ENCODE data around the gene CSRP2. TPM values are rescaled to one million over a fixed set of nuclear protein-coding genes. Genes with fewer than 3 reads are reported as not detected.

Gene CSRP2
- polyA plus RNA-seq, 4 donors, result 76.0 to 107 (median 87.4) TPM

DNA sequence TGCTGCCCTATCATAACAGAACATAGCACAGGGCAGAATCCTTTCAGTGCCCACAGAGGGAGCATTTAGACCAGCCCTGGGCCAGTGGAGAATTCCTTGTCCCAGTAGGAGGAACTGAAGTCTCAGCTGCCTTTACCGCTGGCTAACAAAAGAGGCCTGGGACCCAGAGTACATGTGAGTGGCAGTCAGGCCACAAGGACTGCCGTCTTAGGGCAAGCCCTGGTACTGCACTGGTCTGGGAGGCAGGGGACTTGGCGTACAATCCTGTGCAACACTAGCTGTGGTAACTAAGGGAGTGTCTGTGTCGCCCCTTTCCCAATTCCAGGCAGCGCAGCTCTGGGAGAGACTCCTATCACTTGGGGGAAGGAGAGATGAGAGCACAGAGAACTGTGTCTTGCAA lies 17.0 kb upstream of the CSRP2 start:
- DNase-seq (ENCODE audit: low read depth in 4 of 4, low spot score in 2 of 4), result no peak

DNA sequence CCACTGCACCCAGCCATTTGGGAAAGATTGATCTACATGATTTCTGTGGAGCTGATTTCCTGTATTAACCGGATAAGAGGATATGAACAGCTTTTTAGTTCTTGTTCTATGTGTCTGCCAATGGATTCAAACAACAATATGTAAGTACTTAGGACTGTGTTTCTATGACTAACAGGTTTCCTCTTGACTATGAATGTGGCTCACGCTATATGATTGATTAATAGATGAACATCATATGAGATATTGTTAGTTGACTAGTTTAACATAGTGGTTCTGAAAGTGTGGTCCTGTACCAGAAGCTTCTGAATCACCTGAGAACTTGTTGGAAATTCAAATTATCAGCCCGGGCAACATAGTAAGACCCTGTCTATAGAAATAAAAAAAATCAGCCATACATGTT lies 12.8 kb upstream of the CSRP2 start:
- no peak for DNase-seq (ENCODE audit: low read depth in 4 of 4, low spot score in 2 of 4)

DNA sequence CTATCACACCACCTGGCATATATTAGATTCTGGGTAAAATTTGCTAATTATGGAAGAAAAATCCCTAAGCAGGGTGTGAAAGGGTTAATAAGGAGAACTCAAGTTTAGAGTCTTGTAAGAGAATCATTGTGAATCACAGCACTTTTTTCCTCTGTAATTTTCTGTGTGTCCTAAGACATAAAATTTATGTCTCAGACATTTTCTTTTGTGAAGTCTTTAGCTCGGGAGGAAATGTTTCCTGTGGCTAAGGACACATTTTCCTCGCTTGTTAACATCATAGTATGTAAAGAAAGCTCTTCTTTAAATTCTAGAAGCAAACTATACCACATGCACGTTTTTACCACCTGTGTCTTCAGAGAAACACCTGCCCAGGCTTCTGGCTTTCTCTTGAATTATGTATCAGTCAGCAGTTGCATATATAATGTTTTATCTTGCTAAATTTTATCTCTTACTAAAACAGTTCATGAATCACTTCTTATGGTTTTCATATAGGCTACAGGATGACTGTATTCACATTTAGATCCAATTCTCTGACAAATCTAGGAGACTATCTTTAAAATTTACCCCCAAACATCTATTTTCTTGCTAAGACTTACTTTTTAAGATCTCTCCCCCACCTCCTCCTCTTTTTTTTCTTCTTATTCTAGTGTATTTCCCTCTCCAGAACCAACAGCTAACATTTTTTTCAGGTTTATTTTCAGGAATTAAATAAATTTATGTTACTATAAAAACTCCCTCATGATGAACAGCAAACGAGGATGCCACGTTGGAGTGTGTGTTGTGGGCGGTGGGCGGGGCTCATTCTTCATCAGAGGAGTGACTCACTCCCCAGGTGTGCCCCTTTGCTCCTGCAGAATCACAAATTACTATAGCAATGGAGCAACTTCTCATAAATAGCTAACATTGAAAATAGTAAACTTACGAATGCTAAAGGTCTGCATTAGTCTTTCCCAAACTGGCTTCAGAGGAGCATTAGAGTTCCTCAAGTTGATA lies 11.6 kb upstream of the CSRP2 start:
- DNase-seq (ENCODE audit: low read depth in 4 of 4, low spot score in 2 of 4), result no peak

DNA sequence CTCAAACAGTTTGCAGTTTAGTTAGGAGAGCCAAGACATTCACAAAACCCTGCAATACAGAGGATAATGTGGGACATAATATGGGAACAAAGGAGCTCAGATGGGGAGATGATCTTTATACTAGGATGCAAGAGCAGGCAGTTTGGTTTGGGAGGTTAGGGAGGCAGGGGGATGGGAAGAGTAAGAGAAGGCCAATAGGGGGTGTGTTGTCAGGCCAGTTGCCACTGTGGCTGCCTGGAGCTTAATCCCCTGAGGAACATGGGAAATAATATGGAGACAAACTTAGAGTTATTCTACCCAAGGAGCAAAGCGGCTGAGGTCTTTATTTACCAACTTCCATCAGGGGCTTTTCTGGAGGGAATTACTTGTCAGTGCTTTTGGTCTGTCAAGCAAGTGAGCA lies 10.0 kb upstream of the CSRP2 start:
- no peak for DNase-seq (ENCODE audit: low read depth in 4 of 4, low spot score in 2 of 4)

DNA sequence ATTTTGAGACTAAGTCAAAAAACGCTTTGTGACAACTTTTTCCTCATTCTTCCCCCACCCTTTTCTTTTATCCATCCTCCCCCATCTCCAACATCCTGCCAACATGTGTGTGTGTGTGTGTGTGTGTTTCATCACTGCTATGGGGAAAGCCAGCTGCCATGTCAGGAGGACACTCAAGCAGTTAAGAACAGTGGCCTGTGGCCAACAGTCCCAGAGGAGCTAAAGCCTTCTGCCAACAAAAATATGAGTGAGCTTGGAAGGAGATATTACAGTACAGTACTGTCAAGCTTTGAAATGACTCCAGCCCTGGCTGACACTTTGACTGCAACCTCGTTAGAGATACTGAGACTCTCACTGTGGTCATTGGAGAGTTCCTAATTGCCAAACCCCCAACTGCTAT lies 5.0 kb upstream of the CSRP2 start:
- DNase-seq (ENCODE audit: low read depth in 4 of 4, low spot score in 2 of 4), result peak in 1 of 4 donors; percentile 52

DNA sequence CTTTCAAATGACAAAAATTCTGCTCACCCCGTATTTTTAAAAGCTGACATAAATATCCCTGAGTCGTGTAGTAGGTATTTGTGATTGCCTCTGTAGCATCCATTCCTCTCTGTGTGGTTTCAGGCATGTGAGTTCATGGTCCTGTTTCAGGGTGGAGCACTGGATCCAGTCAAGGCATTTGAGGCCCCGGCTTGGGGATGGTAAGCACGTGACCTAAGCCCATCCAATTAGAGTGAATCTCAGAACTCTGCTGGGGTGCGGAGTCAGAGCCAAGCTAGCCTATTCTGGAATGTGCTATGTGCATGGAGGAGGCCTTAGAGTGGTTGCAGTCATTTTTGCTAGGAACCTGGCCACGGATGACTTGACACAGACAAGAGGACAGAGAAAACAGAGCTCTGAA lies 4.3 kb upstream of the CSRP2 start:
- DNase-seq (ENCODE audit: low read depth in 4 of 4, low spot score in 2 of 4), result no peak

DNA sequence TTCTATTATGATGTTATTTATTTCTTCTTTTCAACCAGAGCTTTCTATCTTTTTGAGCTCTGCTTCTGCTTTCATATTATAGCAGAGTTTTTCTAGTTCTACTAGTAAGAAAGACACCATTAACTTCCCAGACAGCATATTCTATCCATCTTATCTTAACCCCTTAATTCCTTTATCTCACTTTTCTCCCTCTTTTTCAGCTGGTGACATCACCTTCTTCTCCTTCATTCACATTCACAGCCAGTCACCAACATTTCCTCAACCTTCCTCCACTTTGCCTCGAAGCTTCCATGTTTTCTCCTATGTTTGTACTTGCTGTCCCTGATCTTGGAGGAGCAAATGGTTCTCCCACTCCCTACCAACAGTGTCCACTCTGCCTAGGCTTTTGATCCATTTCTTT lies 3.5 kb upstream of the CSRP2 start:
- no peak for DNase-seq (ENCODE audit: low read depth in 4 of 4, low spot score in 2 of 4)

DNA sequence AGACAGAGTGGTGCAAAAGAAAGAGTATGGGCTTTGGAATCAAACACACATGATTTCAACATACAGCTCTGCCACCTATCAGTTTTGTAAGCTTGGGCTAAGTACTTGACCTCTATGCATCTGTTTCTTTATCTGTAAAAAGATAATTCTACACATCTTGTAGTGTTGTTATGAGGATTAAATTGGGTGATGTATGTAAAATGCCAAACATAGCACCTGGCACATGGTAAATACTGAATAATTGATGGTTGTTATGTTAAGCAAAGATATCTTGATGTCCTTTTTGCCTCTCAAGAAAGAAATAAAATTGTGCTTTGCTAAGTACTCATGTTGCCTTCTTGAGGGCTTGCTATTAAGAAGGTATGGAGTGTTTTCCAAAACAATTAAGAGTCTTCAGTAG lies 2.3 kb upstream of the CSRP2 start:
- DNase-seq (ENCODE audit: low read depth in 4 of 4, low spot score in 2 of 4), result no peak

DNA sequence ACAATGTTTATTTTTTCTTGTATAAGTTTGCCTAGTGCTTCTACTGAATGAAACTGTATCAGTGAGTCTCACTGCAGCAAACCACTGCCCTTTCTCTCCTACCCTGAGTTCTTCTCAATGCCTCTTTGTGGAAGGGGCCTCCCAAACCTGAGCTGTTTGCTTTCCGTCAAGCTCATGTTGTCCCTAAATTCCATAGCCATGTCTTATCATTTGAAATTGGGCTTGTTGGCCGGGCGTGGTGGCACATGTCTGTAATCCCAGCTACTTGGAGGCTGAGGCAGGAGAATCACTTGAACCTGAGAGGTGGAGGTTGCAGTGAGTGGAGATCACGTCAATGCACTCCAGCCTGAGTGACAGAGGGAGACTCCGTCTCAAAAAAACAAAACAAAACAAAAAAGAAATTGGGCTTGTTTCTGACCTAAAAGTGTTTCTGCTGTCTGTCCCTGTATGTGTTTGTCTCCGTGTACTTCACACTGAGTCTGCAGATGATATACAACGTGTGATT lies 1.8 kb upstream of the CSRP2 start:
- DNase-seq (ENCODE audit: low read depth in 4 of 4, low spot score in 2 of 4), result no peak

DNA sequence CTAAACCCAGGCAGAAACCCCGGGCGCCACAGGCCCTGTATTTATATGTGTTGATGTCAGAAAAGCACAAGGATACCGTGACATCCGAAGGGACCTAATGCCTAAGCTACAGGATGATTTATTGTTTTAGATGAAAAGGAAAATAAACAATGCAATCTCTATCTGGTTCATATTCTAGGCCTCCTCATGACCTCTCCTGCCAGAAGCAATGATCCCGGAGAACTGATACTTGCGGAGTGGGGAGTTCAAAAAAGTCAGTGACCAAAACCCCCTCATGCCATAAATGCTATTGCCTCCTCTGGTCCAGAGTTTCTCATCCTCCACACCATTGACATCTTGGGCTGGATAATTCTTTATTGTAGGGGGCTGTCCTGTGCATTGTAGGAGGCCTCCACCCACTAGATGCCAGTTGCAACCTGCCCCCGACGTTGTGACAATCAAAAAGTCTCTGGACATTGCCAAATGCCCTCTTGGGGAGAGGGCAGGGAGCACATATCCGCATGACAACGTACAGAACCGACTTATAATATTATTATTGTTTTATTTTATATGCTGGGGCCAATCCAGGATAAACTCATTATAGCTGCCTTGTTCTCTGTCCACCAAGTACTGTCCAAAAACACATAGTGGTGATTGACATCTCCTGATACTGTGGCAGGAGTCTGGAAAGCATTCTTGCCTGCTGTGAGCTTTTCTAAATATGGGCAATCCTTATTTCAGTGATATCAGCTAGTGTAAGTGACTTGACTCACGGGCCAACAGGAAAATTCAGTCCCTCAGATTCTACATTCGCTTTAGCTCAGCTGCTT lies 1.1 kb upstream of the CSRP2 start:
- DNase-seq (ENCODE audit: low read depth in 4 of 4, low spot score in 2 of 4), result no peak

DNA sequence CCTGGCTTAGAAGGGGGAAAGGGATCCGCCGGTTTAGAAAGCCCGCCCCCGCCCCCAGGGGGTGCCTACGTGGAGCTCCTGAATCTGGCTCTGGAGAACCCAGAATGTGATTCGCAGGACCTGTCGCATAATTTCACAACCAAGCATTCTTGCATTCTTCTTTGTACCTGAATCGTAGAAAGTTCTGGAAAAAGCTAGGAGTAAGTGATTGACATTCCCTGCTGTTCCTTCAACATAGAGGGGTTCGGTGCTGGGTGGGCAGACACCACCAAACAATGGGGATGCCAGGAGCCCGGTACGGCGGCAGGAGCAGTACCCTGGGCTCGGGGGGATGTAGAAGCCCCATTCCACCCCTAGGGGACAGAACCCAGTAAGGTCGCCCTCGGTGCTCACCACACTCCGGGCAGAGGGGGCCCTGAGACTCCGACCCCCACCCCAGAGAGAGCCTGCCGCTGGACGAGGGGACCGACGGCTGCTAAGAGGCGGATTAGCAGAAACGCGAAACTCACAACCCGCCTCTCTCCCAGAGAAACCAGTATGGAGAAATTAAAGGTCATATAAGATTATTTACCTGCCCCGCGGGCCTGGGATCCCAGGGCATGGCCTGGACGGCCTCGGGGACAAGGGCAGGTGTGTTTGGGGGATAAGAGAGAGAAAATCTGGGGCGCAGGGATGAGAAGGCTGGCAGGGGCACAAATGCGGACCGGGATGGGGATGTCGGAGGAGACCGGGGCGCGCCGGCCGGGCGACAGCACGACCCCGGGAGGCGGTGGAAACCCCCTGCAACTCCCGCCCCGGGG lies 520 bp downstream of the CSRP2 start:
- DNase-seq (ENCODE audit: low read depth in 4 of 4, low spot score in 2 of 4), result no peak

DNA sequence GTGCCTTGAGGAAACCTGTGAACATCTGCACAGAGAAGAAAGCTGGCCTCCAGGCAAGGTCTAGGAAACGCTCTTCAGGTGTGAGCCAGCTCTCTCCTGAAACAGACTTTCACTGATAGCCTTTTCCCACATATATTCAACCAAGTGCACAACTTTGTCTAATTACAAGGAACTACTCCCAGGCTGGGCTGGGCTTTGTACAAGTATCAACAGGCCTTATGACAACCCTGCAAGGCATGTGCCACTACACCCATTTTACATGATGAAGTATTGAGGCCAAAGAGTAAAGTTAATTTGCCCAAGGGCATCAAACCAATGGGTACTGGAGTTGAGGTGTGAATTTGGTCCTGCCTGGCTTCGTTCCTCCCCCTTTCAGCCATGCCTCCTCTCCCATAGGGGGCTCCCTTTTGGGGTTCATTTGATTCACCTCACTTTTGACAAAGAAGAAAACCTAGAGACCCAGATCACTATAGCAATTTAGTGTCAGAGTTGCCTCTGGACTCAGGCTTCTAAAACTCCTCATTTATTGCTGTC lies 2.1 kb downstream of the CSRP2 start:
- DNase-seq (ENCODE audit: low read depth in 4 of 4, low spot score in 2 of 4), result no peak

DNA sequence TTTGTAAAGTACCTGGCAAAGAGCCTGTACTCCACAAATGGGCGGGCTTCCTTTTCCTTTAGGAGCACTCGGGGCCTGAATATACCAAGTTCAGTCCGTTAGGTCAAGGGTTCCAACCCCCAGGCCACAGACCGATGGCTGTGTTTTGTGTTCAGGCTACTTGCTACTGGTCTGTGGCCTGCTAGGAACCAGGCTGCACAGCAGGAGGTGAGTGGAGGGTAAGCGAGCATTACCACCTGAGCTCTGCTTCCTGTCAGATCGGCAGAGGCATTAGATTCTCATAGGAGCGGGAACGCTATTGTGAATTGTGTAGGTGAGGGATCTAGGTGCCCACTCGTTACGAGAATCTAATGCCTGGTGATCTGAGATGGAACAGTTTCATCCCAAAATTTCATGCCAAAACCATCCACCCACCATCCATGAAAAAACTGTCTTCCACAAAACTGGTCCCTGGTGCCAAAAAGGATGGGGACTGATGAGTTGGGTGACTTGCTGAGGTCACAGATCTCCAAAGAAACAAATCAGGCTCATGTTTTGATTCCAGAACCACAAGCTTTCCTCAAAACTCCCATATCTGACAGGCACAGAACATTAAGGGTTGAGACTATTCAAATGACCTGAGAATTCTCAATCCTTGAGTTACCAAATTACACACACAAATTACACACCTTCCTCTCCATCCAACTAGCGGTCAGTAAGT lies 4.2 kb downstream of the CSRP2 start:
- DNase-seq (ENCODE audit: low read depth in 4 of 4, low spot score in 2 of 4), result no peak

DNA sequence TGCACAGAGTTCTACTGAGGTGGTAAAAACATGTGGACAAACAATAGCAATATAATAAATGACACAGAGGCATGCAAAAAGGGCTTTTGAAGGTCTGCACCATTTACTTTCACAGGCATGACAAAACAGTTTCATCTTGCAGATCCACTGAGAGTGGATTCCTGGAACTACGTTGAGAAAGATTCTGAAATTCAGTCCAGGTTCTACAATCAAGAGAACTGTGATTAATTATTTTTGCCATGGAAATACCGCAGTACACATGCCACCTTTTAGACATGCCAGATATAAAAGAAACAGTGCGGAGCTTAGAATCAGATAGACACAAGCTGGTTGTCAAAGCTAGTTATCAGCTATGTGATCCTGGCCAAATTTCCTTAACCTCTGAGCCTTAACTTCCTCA lies 4.8 kb downstream of the CSRP2 start:
- no peak for DNase-seq (ENCODE audit: low read depth in 4 of 4, low spot score in 2 of 4)

DNA sequence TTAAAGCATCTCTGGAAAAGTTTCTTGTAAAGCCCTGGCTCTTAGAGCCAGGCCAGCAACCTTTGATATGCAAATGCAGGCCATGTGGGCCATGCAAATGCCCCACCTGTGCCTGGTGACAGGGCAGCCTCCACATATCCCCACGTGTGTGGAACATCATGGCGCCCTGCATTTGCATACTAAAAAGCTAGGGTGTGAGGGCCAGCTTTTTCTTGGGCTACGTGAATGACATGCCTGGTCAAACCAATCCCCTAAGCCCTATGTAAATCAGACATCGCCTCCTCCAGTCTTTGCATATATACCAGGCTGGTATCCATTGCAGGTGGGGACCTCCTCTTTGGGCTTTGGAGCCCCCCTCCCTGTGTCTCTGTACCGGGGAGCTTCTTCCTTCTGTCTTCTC lies 6.4 kb downstream of the CSRP2 start:
- no peak for DNase-seq (ENCODE audit: low read depth in 4 of 4, low spot score in 2 of 4)

DNA sequence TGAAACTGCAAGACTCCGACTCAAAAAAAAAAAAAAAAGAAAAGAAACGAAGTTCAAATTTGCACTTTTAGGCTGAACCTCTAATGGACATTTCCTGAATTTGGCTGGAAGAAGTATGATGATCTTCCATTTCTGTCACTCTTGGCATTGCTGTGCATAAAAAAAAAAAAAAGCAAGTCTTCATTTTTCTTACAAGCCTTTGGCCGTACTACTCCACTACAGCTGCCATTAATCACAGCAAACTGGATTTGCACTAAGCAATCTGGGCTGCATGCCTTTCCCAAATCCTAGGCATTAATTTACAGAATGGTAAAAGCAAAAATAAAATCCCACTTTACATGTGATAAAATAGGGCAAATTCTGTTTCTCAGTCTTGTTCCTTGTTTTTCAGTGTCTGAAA lies 7.1 kb downstream of the CSRP2 start:
- DNase-seq (ENCODE audit: low read depth in 4 of 4, low spot score in 2 of 4), result no peak

DNA sequence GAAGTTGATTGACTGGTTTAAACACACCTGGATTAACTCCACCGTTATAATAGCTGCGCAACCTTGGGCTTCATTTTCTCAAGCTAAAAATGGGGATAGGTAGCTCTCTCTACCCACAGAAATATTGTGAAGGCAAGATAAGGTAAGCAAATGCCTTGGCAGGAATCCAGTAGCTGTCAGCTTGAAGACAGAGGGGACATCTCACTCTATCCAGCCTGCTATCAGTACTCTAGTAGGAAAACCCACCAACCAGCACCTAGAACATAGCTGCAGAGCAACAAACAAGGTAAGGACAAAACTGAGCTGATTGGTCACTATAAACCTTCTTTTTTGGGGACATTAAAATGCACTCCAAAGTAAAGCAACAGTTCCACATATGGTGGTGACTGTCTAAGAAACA lies 7.7 kb downstream of the CSRP2 start:
- no peak for DNase-seq (ENCODE audit: low read depth in 4 of 4, low spot score in 2 of 4)

DNA sequence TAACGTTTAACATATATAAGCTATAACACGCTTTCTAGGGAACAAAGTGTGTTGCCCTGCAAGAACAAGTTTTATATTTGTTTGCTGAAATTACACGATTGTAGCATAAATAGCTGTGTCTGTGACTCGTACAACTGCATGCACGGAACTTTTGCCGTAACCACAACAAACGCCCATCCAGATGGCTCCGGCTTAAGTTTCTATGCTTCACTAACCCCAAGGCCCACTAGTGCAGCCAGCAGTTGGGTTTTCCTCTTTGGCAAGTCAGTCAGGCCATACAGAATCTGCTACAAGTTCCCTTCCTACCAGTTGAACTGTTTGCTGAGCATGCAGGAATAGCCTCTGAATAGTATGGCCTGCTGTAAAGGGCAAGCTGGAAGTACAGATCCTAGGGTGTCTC lies 12.1 kb downstream of the CSRP2 start:
- DNase-seq (ENCODE audit: low read depth in 4 of 4, low spot score in 2 of 4), result peak in 1 of 4 donors; percentile 39

DNA sequence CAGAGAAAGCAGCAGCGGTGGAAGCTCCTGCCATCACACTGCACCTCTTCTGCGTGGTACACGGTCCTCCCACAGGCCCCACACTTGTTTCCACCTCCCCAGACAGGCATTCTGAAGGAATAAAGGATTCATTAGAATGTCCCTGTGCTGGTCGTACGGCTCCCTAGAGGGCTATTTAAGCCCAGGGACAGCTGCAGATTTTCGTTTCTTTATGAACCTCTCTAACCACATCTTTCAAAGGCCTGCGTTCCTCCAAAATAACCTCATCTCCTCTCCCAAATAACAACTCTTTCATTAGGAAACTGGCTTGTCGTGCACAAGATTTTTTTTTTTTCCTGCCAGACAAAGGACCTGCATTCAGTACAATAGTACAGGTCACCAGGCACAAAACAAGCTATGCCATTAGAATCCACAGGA lies 12.7 kb downstream of the CSRP2 start:
- no peak for DNase-seq (ENCODE audit: low read depth in 4 of 4, low spot score in 2 of 4)
